Activated T-cell treated with anti-CD3 and anti-CD28 coated beads for 4 hours (primary cell): ENCODE results near the gene RHEB.

Experiments
- DNase-seq: peaks from one replicate; pipeline ENCODE4 v3.0.0-alpha.2; 2020

RHEB gene

GRCh38 chr7:151501676-151502075 lies 18.0 kb downstream of the RHEB start:
- no peak for DNase-seq

DNA sequence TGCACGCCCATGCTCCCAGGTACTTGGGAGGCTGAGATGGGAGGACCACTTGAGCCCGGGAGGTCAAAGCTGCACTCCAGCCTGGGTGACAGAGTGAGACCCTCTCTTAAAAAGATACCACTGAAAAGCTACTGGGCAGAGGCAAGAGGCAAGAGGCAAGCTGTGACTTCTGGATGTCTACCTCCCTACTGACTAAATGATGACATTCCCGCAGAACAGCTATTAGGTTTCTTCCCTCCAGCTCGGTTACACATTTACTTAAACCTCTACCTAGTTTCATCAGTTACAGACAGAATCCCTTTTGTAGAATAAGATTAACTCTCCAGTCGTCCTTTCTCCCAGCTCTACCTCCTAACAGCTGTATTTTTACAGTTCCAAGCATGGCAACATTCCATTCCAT lies 21.2 kb downstream of the RHEB start:
- no peak for DNase-seq

DNA sequence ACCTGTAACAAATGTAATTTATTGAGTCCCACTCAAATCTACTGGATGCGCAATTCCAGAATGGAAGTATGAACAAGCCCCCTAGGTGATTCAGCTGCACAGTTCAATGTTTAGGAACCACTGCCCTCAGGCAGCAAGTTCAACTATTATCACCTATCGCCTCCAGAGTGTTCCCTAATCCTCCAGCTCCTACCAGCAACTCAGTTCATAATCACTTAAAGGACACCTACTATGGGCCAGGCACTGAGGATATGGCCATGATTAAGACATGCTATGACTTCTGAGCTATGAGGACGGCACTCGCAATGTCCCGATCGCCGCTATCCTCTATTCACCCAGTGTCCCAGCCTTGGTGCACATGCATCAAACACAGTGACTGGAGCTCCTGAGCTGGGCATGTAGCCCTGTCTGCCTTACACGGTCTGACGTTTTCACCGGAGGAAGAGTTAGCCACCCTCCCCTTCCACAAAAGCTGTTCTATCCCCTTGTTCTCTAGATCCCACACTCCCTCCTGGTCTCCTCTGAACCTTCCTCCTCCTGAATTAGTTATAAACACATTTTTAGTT lies 22.3 kb downstream of the RHEB start:
- no peak for DNase-seq

GRCh38 chr7:151495360-151495759 lies 24.3 kb downstream of the RHEB start:
- DNase-seq = no peak

GRCh38 chr7:151494298-151495284 lies 25.1 kb downstream of the RHEB start:
- no peak for DNase-seq

DNA sequence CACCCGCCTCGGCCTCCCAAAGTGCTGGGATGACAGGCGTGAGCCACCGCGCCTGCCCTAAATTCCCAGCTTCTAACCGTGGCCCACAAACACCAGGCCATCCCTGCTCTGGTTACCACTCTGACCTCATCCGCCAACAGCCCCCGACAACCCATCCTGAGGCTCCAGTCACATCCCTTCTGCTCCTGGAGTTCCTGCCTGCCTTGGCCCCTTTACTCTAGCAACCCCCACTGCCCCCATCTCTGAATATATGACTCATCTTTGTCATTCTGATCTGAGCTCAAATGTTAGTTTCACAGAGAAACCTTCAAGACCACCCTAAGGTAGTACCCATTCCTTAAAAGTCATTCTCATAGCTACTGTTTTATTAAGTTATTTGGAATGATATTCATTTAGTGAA lies 26.6 kb downstream of the RHEB start:
- no peak for DNase-seq

DNA sequence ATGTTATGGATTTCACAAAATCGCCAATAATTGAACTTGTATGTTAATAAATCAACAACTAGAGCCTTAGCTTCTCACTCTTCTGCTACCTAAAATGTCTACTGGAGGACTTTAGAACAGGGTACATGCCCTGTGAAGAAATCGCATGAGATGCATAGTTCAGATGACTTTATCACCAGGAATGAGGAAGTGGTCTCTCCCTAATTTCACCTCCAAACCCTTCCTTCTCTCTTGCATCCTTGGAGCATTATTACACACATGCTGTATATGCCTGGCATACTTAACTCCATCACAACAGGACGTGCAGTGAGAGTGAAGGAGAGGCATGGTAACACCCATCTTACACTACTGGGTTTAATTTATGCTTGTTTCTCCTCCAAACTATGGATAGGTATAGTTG lies 27.8 kb downstream of the RHEB start:
- no peak for DNase-seq

- DNase-seq = no peak
Observed at GRCh38 chr7:151490456-151491105, 29.1 kb downstream of the RHEB start.

DNA sequence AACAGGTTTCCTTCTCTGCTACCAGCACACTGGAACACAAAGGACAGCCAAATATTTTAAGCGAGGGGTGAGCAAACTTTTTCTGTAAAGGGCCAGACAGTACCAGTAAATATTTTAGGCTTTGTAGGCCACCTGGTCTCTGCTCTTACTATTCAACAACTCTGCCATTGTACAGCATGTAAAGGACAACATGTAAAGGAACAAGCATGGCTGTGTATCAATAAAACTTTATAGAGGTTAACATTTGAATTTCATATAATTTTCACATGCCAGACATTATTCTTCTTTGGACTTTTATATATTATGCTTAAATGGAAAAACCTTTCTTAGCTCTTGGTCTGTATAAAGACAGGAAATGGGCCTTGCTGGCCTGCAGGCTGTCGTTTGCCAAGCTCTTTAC lies 30.2 kb downstream of the RHEB start:
- no peak for DNase-seq

DNA sequence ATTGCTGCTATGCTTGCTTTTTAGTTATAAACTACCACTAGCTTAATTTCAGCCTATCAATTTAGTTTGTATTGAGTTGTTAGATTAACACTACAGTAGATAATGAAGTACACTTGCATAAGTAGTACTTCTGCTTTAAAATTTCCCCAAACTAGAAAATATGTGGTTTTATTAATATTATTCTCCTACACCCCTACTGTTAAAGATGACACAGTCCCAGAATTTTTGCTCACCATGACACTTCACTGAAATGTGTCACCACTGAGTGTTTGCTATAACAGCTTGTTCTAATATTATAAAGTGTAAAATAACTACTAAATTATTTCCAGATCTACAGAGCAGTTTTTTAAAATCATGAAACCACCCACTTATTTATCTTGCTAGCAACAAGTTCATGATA lies 31.6 kb downstream of the RHEB start:
- DNase-seq = no peak

DNA sequence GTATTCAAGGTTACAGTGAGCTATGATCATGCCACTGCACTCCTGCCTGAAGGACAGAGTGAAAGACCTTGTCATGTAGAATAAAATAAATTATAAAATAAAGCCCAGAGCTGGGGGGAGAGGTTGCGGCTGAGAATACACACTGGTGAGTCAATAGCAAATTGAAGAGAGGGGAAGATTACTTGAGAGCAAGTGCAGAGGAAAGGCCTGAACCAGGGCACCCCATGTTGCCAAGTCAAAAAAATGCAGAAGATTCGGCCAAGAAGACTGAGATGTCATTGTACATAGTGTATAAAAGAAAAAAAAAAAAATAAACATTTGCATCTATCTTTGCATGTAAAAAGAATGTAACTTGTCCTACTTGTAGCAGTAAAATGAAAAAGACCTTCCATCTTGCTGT lies 32.5 kb downstream of the RHEB start:
- no peak for DNase-seq

DNA sequence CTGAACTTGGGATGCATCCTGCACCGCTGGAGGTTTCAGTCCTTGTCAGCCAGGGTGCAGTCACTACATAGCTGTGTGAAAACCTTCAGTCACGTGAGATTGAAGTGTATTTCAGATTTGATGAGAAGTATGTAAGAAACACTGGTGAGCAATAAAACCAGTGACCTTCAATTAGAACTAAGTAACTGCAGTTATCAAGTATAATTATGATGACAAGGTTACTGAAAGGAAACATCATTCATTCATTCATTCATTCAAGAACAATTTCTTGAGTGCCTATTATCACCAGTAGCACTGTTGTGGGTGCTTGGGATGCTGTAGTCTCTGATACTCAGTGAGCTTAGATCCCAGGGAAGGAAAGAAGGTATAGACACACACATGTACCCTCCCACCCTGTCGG lies 33.6 kb downstream of the RHEB start:
- DNase-seq = no peak

DNA sequence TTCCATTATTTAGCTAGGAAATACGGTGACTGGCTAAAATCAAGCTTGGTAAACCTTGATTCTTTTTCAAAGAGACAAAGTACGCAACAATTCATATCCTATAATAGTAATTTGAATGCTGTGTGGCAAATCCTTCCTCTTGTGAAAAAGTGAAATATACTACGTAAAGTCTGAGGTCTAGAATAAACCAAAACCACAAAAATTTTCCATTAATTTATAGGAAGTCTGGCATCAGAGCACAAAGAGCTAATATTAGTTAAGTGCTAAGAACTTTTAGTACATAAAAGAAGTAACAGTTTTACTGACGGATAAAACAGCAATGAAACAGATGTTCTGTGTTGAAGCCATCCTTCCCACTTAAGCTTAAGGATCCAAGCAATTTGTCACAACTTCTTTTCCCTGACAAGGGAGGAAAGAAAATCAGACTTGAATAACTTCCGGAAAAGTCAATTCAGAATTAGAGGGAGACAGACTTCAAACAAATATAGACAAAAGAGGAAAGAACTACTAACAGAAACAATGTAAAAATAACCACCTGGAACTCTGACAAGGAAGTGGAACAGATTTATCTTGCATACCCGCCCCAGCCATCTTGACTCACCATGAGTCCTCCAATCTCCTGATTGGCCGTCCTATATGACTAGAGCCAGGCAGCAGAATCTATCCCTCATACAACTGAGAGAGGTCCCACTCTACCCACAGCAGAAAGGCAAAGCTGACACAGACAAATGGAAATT lies 34.6 kb downstream of the RHEB start:
- no peak for DNase-seq

- DNase-seq = no peak
Observed at GRCh38 chr7:151483711-151483983, 36.0 kb downstream of the RHEB start.

GRCh38 chr7:151482883-151483710 lies 36.6 kb downstream of the RHEB start:
- DNase-seq = no peak

GRCh38 chr7:151481650-151482505 lies 37.8 kb downstream of the RHEB start:
- DNase-seq = no peak

DNA sequence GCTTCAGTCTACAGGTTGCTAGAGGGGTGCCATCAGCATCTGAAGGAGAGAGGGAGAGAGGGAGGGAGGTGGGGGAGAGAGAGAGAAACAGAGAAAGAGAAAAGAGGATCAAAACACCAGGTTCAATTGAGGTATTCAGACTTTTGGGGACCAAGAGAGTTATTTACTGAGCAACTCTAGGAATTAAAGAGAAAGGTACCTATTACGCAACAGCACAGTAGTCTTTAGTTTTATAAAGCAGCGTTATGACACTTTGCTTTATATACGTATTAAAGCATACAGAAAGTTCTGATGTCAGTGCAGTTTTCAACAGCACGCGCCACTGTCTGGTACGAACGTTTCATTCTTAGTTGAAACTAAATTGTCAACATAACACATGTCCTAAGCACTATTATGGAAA lies 41.8 kb downstream of the RHEB start:
- DNase-seq = no peak

- no peak for DNase-seq
Observed at GRCh38 chr7:151472644-151473380, 46.9 kb downstream of the RHEB start.

DNA sequence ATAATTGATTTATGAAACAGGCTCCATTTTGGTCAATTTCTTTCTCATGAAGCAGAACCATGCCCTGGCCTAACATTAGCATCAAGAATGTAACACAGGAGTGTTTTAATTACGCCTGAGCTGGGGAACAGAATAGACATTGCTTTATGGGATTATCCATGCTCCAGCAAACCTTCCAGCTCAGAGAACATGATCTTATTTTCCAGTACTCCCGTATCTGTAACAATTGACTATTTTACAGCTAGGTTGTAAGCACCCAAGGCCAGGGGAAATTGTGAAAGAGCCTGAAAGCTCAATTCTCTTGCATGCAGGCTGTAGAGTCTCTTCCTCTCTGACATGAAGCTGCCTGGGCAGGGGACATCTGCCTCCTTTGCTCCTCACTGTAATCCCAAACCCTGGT lies 49.0 kb downstream of the RHEB start:
- no peak for DNase-seq

GRCh38 chr7:151469281-151469680 lies 50.4 kb downstream of the RHEB start:
- no peak for DNase-seq
